Activated B cell treated with CpG ODN at 0.5 μM for 24 hours (primary cell): Measurements from ENCODE around the gene SPEM1. TPM values are rescaled to one million over a fixed set of nuclear protein-coding genes. Genes with fewer than 3 reads are reported as not detected.

Source experiments
- ATAC-seq: fragments of 200-7000 bp; cut with Tn5 transposase; one replicate; pipeline ENCODE4 v1.10.0; 2021; ENCODE audit warnings: low read depth, mild to moderate bottlenecking, moderate library complexity
- CTCF ChIA-PET: fragments of 350-600 bp; sonication (Branson Sonifier 250); formaldehyde crosslinking; loops from one replicate; lab custom pipeline; 2021; ENCODE audit warnings: antibody characterized with exemption; lab: Charles Lee
- POLR2A ChIA-PET: fragments of 350-600 bp; sonication (Branson Sonifier 250); formaldehyde crosslinking; loops from one replicate; lab custom pipeline; 2021; ENCODE audit warnings: antibody characterized with exemption; lab: Charles Lee
- DNase-seq: peaks from one replicate; pipeline ENCODE4 v3.0.0; 2022
- H3K27ac Mint-ChIP-seq: one replicate; pipeline ENCODE4 v1.8.0; 2020; ENCODE audit warnings: mixed read lengths
- H3K27me3 Mint-ChIP-seq: one replicate; pipeline ENCODE4 v1.8.0; 2021; ENCODE audit warnings: mixed read lengths
- H3K36me3 Mint-ChIP-seq: one replicate; pipeline ENCODE4 v1.8.0; 2021; ENCODE audit warnings: low read depth, mixed read lengths
- H3K4me1 Mint-ChIP-seq: one replicate; pipeline ENCODE4 v1.8.0; 2021; ENCODE audit warnings: mixed read lengths
- H3K4me3 Mint-ChIP-seq: one replicate; pipeline ENCODE4 v1.8.0; 2020; ENCODE audit warnings: mild to moderate bottlenecking, mixed read lengths
- H3K9me3 Mint-ChIP-seq: one replicate; pipeline ENCODE4 v1.8.0; 2020; ENCODE audit warnings: mixed read lengths
- intact Hi-C: fragments of 100-400 bp; cut with micrococcal nuclease; formaldehyde crosslinking; loops from one replicate; pipeline ENCODE4 v1.15.1; 2024
- total RNA-seq: library from RNA; stranded (reverse); gene quantifications from 2 replicates; pipeline ENCODE4 v1.2.3, GENCODE V29; 2022
- TF ChIP-seq, protein P1 (sequence below): fragments of 200-600 bp; IDR thresholded peaks from one replicate; pipeline ENCODE4 v1.8.0; 2022; ENCODE audit warnings: antibody characterized with exemption, mild to moderate bottlenecking

Gene SPEM1
- total RNA-seq, 1 donor from 2014 or later: not detected

DNA sequence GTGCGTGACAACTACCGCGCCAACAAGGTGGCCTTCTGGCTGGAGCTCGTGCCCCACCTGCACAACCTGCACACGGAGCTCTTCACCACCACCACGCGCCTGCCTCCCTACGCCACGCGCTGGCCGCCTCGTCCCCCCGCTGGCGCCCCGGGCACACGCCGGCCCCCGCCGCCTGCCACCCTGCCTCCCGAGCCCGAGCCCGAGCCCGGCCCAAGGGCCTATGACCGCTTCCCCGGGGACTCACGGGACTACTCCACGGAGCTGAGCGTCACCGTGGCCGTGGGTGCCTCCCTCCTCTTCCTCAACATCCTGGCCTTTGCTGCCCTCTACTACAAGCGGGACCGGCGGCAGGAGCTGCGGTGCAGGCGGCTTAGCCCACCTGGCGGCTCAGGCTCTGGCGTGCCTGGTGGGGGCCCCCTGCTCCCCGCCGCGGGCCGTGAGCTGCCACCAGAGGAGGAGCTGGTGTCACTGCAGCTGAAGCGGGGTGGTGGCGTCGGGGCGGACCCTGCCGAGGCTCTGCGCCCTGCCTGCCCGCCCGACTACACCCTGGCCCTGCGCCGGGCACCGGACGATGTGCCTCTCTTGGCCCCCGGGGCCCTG lies 3.0 kb upstream of the SPEM1 start:
- H3K27me3 Mint-ChIP-seq: peaks cover 3% of the 10 kb centered on the region
- no peak for DNase-seq
- ChIA-PET POLR2A (interaction anchor here (0.5 kb wide), 1 partner anchor 449 kb away, joined by 4 read pairs; no protein-coding TSS in a partner anchor), CTCF (no interaction called here)
- intact Hi-C loops: no loop called here
- H3K9me3 Mint-ChIP-seq: no peaks in the 10 kb centered on the region
- H3K36me3 Mint-ChIP-seq: no peaks in the 10 kb centered on the region
- H3K4me1 Mint-ChIP-seq: no peaks in the 10 kb centered on the region
- no peak for ATAC-seq
- TF ChIP-seq, protein P1, sequence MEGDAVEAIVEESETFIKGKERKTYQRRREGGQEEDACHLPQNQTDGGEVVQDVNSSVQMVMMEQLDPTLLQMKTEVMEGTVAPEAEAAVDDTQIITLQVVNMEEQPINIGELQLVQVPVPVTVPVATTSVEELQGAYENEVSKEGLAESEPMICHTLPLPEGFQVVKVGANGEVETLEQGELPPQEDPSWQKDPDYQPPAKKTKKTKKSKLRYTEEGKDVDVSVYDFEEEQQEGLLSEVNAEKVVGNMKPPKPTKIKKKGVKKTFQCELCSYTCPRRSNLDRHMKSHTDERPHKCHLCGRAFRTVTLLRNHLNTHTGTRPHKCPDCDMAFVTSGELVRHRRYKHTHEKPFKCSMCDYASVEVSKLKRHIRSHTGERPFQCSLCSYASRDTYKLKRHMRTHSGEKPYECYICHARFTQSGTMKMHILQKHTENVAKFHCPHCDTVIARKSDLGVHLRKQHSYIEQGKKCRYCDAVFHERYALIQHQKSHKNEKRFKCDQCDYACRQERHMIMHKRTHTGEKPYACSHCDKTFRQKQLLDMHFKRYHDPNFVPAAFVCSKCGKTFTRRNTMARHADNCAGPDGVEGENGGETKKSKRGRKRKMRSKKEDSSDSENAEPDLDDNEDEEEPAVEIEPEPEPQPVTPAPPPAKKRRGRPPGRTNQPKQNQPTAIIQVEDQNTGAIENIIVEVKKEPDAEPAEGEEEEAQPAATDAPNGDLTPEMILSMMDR: no peak
- no peak overlapping the region for H3K27ac Mint-ChIP-seq
- no peak overlapping the region for H3K4me3 Mint-ChIP-seq

DNA sequence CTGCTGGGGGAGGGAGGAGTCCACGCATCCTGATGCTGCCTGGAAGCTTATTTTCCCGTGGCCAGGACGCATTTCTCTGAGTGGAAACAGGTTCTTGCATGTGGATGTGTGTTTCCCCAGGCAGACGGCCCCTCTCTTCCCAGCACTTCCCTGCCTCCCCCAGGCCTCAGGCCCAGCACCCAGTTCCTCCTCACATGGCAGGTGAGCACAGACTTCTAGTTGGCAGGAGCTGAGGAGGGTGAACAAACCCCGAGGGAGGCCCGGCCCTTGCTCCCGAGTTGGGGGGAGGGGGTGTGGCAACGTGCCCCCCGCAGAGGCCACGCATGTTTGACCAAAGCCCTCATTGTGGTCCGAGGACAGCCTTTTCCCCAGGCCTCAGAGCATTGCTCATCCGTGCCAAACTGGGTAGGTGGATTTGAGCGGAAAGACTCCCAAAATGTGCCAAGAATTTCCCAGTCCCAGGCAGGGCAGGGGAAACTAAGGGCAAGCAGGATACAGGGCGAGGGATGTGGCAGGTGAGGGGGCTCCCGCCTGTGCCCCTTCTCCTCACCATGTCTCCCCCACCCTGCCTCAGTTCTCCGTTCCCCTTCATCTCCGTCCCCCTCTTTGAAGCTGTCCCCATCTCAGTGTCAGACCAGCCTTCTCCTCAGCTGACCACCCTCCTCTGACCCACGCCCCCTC lies 1.5 kb upstream of the SPEM1 start:
- Mint-ChIP-seq H3K36me3 (no peaks in the 10 kb centered on the region), H3K27ac (no peak overlapping the region), H3K4me3 (no peak overlapping the region), H3K27me3 (peaks cover 3% of the 10 kb centered on the region), H3K9me3 (no peaks in the 10 kb centered on the region), H3K4me1 (no peaks in the 10 kb centered on the region)
- no peak for ATAC-seq
- TF ChIP-seq, protein P1: no peak
- POLR2A ChIA-PET: interaction anchor here (0.6 kb wide), 1 partner anchor 173 kb away, joined by 3 read pairs; no protein-coding TSS in a partner anchor
- intact Hi-C loops: no loop called here
- no peak for DNase-seq
- CTCF ChIA-PET: no interaction called here

DNA sequence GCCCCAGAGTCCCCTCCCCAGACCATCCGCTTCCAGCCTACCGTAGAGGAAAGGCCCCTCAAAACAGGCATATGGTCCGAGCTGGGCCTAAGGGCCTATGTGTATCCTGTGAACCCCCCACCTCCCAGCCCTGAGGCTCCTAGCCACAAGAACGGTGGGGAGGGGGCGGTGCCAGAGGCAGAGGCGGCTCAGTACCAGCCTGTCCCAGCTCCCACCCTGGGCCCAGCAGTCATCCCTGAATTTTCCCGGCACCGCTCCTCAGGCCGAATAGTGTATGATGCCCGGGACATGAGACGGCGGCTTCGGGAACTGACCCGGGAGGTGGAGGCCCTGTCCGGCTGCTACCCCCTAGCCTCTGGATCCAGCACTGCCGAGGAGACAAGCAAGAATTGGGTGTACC lies 1.1 kb downstream of the SPEM1 start:
- intact Hi-C loops: no loop called here
- Mint-ChIP-seq H3K4me3 (no peak overlapping the region), H3K27ac (no peak overlapping the region), H3K9me3 (no peaks in the 10 kb centered on the region), H3K27me3 (peaks cover 7% of the 10 kb centered on the region), H3K36me3 (no peaks in the 10 kb centered on the region), H3K4me1 (no peaks in the 10 kb centered on the region)
- ATAC-seq: no peak
- POLR2A ChIA-PET: interaction anchor here (0.9 kb wide), 1 partner anchor 17 kb away, joined by 4 read pairs; the partner anchor contains the start of gene TMEM256
- CTCF ChIA-PET: no interaction called here
- no peak for DNase-seq
- TF ChIP-seq, protein P1: no peak

DNA sequence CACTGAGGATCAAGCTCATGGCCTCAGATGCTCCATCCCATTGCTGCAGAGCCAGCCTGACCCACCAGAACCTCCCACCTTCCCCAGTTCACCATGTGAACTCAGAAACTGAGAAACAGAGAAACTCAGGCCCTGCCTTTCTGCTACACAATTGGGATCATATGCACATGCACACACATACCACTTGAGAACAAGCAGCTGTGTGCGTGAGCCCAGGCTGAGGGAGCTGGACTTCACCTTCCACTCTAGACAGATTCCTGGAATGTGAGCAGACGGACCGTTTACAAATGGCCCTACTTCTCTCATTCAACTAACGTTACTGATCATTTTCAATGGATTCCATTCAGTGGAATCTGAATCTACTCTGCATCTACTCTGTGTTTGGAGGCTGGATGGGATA lies 3.6 kb downstream of the SPEM1 start:
- no peak for ATAC-seq
- no peak overlapping the region for H3K4me3 Mint-ChIP-seq
- no peaks in the 10 kb centered on the region for H3K9me3 Mint-ChIP-seq

DNA sequence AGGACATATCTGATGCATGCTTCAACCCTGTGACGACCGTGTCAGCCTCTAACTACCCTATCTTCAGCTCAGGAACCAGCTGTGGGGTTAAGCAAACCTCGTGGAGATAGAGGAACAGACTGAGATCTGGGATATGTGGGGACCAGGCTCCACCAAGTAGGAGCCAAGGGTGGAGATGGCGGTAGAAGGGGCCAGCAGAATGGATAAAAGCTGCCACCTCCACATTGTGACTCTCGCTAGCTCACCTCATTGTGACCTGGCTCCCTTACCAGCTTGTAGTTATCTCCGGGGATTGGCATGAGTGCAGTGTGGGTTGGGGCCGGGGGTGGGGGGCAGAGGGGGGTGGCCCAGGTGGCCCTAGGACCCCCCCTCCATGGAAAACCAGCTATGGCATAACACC lies 5.2 kb downstream of the SPEM1 start, which contains the start of gene SPEM2:
SPEM2 (plus strand) TSS at position 301 of the 400 bp plus-strand sequence; CDS start at position 374, 73 bp downstream.
- Mint-ChIP-seq H3K36me3 (no peaks in the 10 kb centered on the region), H3K9me3 (no peaks in the 10 kb centered on the region), H3K4me3 (no peak within 1 kb of the TSS), H3K27me3 (peaks cover 5% of the 10 kb centered on the region), H3K4me1 (no peaks in the 10 kb centered on the region), H3K27ac (no peak within 1 kb of the TSS)
- ATAC-seq (no peak), DNase-seq (no peak)
- POLR2A ChIA-PET: interaction anchor here (1.2 kb wide), 1 partner anchor 21 kb away, joined by 3 read pairs; the partner anchor contains the start of gene TMEM256
- TF ChIP-seq, protein P1: no peak
- intact Hi-C loops: no loop called here
- CTCF ChIA-PET: no interaction called here

More for the DNA sequence above, 3.6 kb downstream of the SPEM1 start:
- ChIA-PET CTCF (interaction anchor here (1.8 kb wide), 1 partner anchor 13 kb away, joined by 6 read pairs; no protein-coding TSS in a partner anchor), POLR2A (interaction anchor here (0.5 to 1.4 kb wide), 3 partner anchors 17 to 262 kb away, joined by 3 to 5 read pairs (median 3); no protein-coding TSS in a partner anchor)
- Mint-ChIP-seq H3K27ac (no peak overlapping the region), H3K27me3 (peaks cover 9% of the 10 kb centered on the region), H3K4me1 (no peaks in the 10 kb centered on the region), H3K36me3 (no peaks in the 10 kb centered on the region)
- TF ChIP-seq, protein P1: no peak
- intact Hi-C loops: no loop called here
- DNase-seq: no peak
